ENCODE measurements around the gene NAPB. TPM values are rescaled to one million over a fixed set of nuclear protein-coding genes. Genes with fewer than 3 reads are reported as not detected.

The NAPB gene
- total and polyA plus RNA-seq, 2 of the 8 experiments (the other 6 are each of a cell fraction or from before 2014, with no cell fraction given), result 6.2 to 12.3 TPM

DNA sequence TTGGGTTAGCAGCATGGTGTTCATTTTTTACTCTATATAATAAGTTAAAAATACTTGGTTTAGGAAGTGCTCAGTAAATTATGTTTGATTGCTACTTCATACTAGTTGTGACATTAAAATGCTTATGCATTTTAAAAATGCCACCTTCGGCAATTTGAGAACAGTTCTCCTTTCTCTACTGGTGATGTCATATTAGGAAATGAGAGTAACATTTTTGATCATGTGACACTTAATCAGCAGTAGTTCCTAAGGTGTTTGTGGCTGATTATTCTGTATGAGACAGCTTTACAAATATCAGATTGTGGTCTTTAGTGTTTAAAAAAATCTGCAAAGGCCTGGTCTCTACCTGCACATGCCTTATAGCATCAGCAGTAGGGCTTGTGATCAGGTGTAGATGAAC, 54.9 kb downstream of the NAPB start:
- Histone ChIP-seq H3K27ac (ENCODE audit: low read depth, low read length) (no peak overlapping the region), H3K9ac (replicated peaks in 1 of 4; ENCODE audit: extremely low read depth in 1 of 4, low read depth in 3 of 4, low read length in 3 of 4) (peak overlapping the region in 1 of 4 experiments; percentile 39; a peak in 1 of 7 replicates), H2AK5ac (ENCODE audit: low read depth, low read length) (no peak overlapping the region), H3K79me1 (ENCODE audit: low read depth, low read length) (peaks cover 10% of the 10 kb centered on the region), H2BK15ac (ENCODE audit: low read length) (no peak overlapping the region), H4K91ac (replicated peaks; ENCODE audit: insufficient read length, low read length) (no peak overlapping the region), H3K9me3 (ENCODE audit: insufficient read depth in 2 of 2, low read depth in 1 of 2, low read length in 1 of 2) (no peaks in the 10 kb centered on the region), H3K23ac (ENCODE audit: insufficient read length) (no peak overlapping the region), H3K27me3 (replicated peaks in 1 of 4; ENCODE audit: control insufficient read depth in 3 of 4, extremely low read depth in 1 of 4, insufficient read depth in 3 of 4, low read length in 3 of 4) (no peaks in the 10 kb centered on the region), H3K4me3 (ENCODE audit: extremely low read depth in 1 of 4, insufficient read depth in 2 of 4, low read depth in 3 of 4, low read length in 4 of 4) (no peak overlapping the region), H3K14ac (ENCODE audit: insufficient read length) (no peak overlapping the region), H4K5ac (ENCODE audit: insufficient read length, low read depth, low read length) (no peak overlapping the region), H3K4ac (replicated peaks; ENCODE audit: insufficient read length, low read depth, low read length) (no peak overlapping the region), H3K23me2 (ENCODE audit: low read depth, low read length) (peaks cover 5% of the 10 kb centered on the region; the same call in 1 of the 2 replicates), H2BK5ac (ENCODE audit: low read depth, low read length) (no peak overlapping the region), H4K20me1 (replicated peaks in 1 of 2; ENCODE audit: control insufficient read depth in 1 of 2, insufficient read depth in 2 of 2, low read length in 2 of 2) (peaks cover 12 to 22% of the 10 kb centered on the region in 2 experiments), H2BK20ac (ENCODE audit: low read length) (no peak overlapping the region), H3K36me3 (ENCODE audit: control insufficient read depth in 2 of 4, insufficient read depth in 4 of 4, low read length in 3 of 4) (peaks cover 12 to 39% (median 25%) of the 10 kb centered on the region in 4 experiments), H2BK120ac (replicated peaks; ENCODE audit: low read depth, low read length) (no peak overlapping the region), H2AFZ (ENCODE audit: low read length) (no peak overlapping the region), H3K4me1 (replicated peaks in 1 of 4; ENCODE audit: control insufficient read depth in 3 of 4, insufficient read depth in 4 of 4, low read length in 3 of 4) (peaks cover 0 to 6% (median 5%) of the 10 kb centered on the region in 4 experiments; a peak in 4 of 7 replicates), H3K79me2 (ENCODE audit: control insufficient read depth in 1 of 2, insufficient read depth in 2 of 2, low read length in 2 of 2) (peaks cover 0 to 54% of the 10 kb centered on the region in 2 experiments; a peak in 3 of 4 replicates), H3K18ac (ENCODE audit: extremely low read depth, low read length) (no peak overlapping the region), H3K4me2 (ENCODE audit: insufficient read depth in 1 of 2, low read depth in 2 of 2, low read length in 2 of 2) (no peak overlapping the region; a peak in 1 of 4 replicates), H2BK12ac (ENCODE audit: low read depth, low read length) (no peak overlapping the region), H4K8ac (ENCODE audit: extremely low read depth, insufficient read depth, low read length) (no peak overlapping the region), H3K56ac (replicated peaks; ENCODE audit: insufficient read length, low read depth, low read length) (no peak overlapping the region)
- no peak for TF ChIP-seq POLR2A (IDR thresholded peaks at IDR 0.05; ENCODE audit: control extremely low read depth in 1 of 2, low read depth in 2 of 2, low read length in 2 of 2)
- DNase-seq (ENCODE audit: low read depth in 1 of 2, low spot score in 2 of 2) (no peak), FAIRE-seq (no peak)
- 36% methylated on average over 1 of the region's 1 CpG; no CpG with 5 or more reads in 1 of the 2 experiments for WGBS, 2 experiments (ENCODE audit: extremely low coverage in 1 of 2, insufficient coverage in 1 of 2, insufficient read length in 1 of 2, insufficient replicate concordance in 2 of 2, low coverage in 1 of 2, low lambda C conversion rate in 2 of 2, missing lambda C conversion rate in 1 of 2)
- CTCF ChIA-PET (ENCODE audit: partially characterized antibody), result interaction anchor here (0.7 to 1.1 kb wide), 3 partner anchors 8 to 31 kb away, joined by 3 read pairs; no protein-coding TSS in a partner anchor
- POLR2A ChIA-PET (ENCODE audit: partially characterized antibody), result interaction anchor here (0.7 to 1.2 kb wide), 3 partner anchors 9 to 25 kb away, joined by 3 to 5 read pairs (median 3); no protein-coding TSS in a partner anchor
